SK-N-SH (cell line): ENCODE results near the gene RBP2.

ENCODE experiments used
- CHD2 ChIP-seq: fragments of 150-350 bp; IDR thresholded peaks from 2 replicates; pipeline ENCODE4 v1.6.1; 2018; ENCODE audit warnings: low read length; ENCODE audit not compliant: partially characterized antibody
- EZH2phosphoT487 ChIP-seq: fragments of 200-600 bp; sonication (generic); IDR thresholded peaks from 2 replicates; pipeline ENCODE4 v1.6.1; 2017; ENCODE audit warnings: low read depth, mixed run types, mild to moderate bottlenecking, antibody characterized with exemption, moderate library complexity, borderline replicate concordance
- POLR2AphosphoS5 ChIP-seq: IDR thresholded peaks from 2 replicates; pipeline ENCODE4 v1.6.1; 2012; ENCODE audit warnings: low read depth, low read length
- RCOR1 ChIP-seq: fragments of 150-350 bp; IDR thresholded peaks from 2 replicates; pipeline ENCODE4 v1.6.1; 2017; ENCODE audit warnings: antibody characterized with exemption, low read length
- RFX5 ChIP-seq: IDR thresholded peaks from 2 replicates; pipeline ENCODE4 v1.6.1; 2012; ENCODE audit warnings: mild to moderate bottlenecking, improper control_type of control experiment, low read length
- SMC3 ChIP-seq: IDR thresholded peaks from 2 replicates; pipeline ENCODE4 v1.6.1; 2012; ENCODE audit warnings: low read depth, low read length, improper control_type of control experiment
- TF ChIP-seq, protein P1 (sequence below): fragments of 200-600 bp; sonication (generic); IDR thresholded peaks from 2 replicates; pipeline ENCODE4 v1.6.1; 2017; ENCODE audit warnings: antibody characterized with exemption, mild to moderate bottlenecking, moderate library complexity
- TF ChIP-seq, protein P2 (sequence below): IDR thresholded peaks from 2 replicates; pipeline ENCODE4 v1.4.0; 2012; ENCODE audit warnings: low read depth, borderline replicate concordance

DNA sequence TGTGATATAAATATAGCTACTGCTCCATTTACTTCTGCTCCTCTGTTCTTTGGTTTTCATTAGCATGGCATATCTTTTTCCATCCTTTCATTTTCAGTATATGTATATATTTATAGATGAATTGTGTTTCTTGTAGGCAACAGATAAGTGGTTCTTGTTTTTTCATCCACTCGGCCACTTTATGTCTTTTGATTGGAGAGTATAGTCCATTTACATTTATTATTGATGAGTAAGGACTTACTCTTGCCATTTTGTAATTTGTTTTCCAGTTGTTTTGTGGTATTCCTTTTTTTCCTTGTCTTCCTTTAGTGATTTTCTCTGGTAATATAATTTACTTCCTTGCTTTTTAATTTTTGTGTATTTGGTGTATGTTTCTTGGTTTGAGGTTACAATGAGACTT, 60.0 kb downstream of the RBP2 start:
- TF ChIP-seq, protein P1, sequence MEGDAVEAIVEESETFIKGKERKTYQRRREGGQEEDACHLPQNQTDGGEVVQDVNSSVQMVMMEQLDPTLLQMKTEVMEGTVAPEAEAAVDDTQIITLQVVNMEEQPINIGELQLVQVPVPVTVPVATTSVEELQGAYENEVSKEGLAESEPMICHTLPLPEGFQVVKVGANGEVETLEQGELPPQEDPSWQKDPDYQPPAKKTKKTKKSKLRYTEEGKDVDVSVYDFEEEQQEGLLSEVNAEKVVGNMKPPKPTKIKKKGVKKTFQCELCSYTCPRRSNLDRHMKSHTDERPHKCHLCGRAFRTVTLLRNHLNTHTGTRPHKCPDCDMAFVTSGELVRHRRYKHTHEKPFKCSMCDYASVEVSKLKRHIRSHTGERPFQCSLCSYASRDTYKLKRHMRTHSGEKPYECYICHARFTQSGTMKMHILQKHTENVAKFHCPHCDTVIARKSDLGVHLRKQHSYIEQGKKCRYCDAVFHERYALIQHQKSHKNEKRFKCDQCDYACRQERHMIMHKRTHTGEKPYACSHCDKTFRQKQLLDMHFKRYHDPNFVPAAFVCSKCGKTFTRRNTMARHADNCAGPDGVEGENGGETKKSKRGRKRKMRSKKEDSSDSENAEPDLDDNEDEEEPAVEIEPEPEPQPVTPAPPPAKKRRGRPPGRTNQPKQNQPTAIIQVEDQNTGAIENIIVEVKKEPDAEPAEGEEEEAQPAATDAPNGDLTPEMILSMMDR = no peak
- no peak for TF ChIP-seq EZH2phosphoT487
- TF ChIP-seq RCOR1 = no peak
- no peak for TF ChIP-seq RFX5
- no peak for TF ChIP-seq SMC3
- TF ChIP-seq POLR2AphosphoS5 = no peak
- TF ChIP-seq CHD2 = no peak
- TF ChIP-seq, protein P2, sequence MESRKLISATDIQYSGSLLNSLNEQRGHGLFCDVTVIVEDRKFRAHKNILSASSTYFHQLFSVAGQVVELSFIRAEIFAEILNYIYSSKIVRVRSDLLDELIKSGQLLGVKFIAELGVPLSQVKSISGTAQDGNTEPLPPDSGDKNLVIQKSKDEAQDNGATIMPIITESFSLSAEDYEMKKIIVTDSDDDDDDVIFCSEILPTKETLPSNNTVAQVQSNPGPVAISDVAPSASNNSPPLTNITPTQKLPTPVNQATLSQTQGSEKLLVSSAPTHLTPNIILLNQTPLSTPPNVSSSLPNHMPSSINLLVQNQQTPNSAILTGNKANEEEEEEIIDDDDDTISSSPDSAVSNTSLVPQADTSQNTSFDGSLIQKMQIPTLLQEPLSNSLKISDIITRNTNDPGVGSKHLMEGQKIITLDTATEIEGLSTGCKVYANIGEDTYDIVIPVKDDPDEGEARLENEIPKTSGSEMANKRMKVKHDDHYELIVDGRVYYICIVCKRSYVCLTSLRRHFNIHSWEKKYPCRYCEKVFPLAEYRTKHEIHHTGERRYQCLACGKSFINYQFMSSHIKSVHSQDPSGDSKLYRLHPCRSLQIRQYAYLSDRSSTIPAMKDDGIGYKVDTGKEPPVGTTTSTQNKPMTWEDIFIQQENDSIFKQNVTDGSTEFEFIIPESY = no peak
